Skeletal muscle satellite cell (primary cell): ENCODE results near the gene AOPEP.
"Not testable (repeated sequence)": the region's sequence is repeated elsewhere in the genome, so short reads cannot be mapped to it uniquely, and the experiment has no call there.

Experiments used
- H3K27me3 ChIP-seq: 2 replicates; pipeline ENCODE4 v1.7.0; 2013; ENCODE audit warnings: low read length; ENCODE audit not compliant: control insufficient read depth, insufficient read depth
- H3K36me3 ChIP-seq: 2 replicates; pipeline ENCODE4 v1.7.0; 2013; ENCODE audit warnings: mild to moderate bottlenecking, control low read depth, low read length; ENCODE audit not compliant: insufficient read depth
- H3K4me1 ChIP-seq: 2 replicates; pipeline ENCODE4 v1.7.0; 2013; ENCODE audit warnings: low read length; ENCODE audit not compliant: control insufficient read depth, insufficient read depth
- H3K4me2 ChIP-seq: 2 replicates; pipeline ENCODE4 v1.7.0; 2013; ENCODE audit warnings: mild to moderate bottlenecking, low read length
- H3K4me3 ChIP-seq: 2 replicates; pipeline ENCODE4 v1.7.0; 2013; ENCODE audit warnings: low read length
- H3K9ac ChIP-seq: 2 replicates; pipeline ENCODE4 v1.7.0; 2013; ENCODE audit warnings: mild to moderate bottlenecking, low read depth, low read length, moderate library complexity
- H3K9me3 ChIP-seq: replicated peaks from 2 replicates; pipeline ENCODE4 v1.7.0; 2013; ENCODE audit warnings: mild to moderate bottlenecking, control low read depth, low read length

AOPEP gene

DNA sequence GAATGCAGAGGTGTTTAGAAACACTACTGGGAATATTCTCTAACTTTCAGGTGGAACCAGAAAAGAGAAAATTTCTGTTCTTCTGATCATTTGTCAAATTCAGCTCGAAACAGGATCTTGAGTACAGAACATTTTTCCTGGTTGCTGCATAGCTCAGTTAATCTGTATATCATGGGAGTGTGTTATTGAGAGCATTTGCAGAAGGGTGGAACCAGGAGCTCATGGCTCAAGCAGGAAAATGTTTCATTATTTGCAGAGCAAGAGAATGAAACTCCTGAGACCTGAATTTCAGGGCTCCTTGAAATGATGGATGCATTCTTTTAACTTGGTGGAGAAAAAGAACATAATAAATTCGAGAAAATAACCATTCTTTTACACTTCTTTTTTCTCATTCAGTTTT, 97.9 kb downstream of the AOPEP start:
- peaks cover 7% of the 10 kb centered on the region for H3K36me3 ChIP-seq
- H3K4me1 ChIP-seq: peaks cover 57% of the 10 kb centered on the region
- no peaks in the 10 kb centered on the region for H3K9me3 ChIP-seq
- no peak overlapping the region for H3K4me3 ChIP-seq
- no peak overlapping the region for H3K4me2 ChIP-seq
- no peaks in the 10 kb centered on the region for H3K27me3 ChIP-seq
- no peak overlapping the region for H3K9ac ChIP-seq

DNA sequence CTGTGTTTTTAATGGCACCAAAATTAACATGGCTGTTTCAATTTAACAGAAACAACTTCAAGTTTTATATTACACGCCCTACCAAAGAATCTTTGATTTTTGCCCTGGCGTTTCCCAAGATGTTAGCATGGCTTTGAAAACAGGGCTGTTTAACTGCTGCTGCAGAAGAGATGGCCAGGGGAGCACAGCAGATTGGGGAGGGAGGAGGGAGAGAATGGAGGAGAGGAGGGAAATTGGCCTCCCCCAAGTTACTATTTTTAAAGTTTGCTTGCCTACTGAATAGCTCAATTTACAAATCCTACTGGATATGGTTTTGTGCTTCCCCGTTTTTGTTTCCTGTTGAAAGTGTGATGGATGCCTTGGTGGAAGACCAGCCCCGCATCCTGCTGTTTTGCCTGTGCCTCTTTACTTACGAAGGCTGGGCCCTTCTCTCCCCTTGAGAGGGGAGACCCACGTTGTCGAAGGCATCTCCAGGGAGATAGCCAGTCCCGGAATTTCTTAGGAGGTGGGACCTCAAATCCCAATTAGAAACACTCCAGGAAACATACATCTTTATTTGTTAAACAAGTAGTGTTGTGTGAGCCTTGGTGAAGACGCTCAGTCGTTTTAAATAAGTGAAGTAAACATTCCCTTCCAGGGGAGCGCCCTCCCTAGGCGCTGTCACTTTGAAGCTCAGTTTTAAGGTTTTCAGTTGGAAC, 98.6 kb downstream of the AOPEP start:
- Histone ChIP-seq H3K4me1 (peaks cover 60% of the 10 kb centered on the region), H3K9ac (peak overlapping the region; percentile 18), H3K36me3 (peaks cover 6% of the 10 kb centered on the region), H3K9me3 (no peaks in the 10 kb centered on the region), H3K4me2 (no peak overlapping the region), H3K27me3 (no peaks in the 10 kb centered on the region), H3K4me3 (no peak overlapping the region)

DNA sequence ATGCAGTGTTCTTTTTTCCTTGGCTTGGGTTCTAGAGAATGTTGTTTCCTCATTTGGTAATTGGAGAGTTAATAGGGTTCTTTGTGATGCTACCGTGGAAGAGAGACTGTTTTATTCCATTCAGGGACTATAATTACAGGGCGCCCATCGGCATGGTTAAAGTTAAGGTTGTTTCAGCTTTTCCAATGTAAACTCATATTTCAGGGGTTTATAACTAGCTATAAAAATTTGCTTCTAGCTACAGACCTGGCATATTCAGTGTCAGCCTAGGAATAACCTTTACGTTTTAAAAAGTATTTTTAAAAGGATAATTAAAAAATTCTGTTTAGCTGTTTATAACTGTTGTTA, 99.1 kb downstream of the AOPEP start:
- H3K27me3 ChIP-seq: no peaks in the 10 kb centered on the region
- peaks cover 6% of the 10 kb centered on the region for H3K36me3 ChIP-seq
- H3K4me3 ChIP-seq: no peak overlapping the region
- no peak overlapping the region for H3K4me2 ChIP-seq
- H3K9ac ChIP-seq: peak overlapping the region; percentile 18
- H3K9me3 ChIP-seq: no peaks in the 10 kb centered on the region
- peaks cover 60% of the 10 kb centered on the region for H3K4me1 ChIP-seq

DNA sequence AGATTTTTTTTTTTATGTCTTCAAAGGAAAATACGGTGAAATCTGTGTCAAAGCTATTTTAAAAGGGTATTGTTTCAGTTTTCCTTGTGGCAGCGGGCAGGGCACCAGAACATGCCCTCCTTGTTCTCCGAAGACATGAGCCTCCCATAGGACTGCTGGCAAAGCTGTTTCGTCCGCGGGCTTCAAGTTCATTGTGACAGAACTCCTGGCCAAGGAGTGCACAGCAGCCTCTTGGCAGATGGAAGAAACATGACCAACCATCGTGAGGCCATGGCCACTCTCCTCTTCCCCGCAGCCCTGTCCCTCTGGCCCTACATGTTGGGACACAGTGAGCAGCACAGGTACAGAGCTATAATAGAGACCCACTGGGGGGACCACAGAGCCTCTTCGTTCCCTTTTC, 99.5 kb downstream of the AOPEP start:
- Histone ChIP-seq H3K27me3 (no peaks in the 10 kb centered on the region), H3K9me3 (no peaks in the 10 kb centered on the region), H3K4me1 (peaks cover 60% of the 10 kb centered on the region), H3K4me2 (no peak overlapping the region), H3K36me3 (peaks cover 6% of the 10 kb centered on the region), H3K4me3 (no peak overlapping the region), H3K9ac (no peak overlapping the region)

DNA sequence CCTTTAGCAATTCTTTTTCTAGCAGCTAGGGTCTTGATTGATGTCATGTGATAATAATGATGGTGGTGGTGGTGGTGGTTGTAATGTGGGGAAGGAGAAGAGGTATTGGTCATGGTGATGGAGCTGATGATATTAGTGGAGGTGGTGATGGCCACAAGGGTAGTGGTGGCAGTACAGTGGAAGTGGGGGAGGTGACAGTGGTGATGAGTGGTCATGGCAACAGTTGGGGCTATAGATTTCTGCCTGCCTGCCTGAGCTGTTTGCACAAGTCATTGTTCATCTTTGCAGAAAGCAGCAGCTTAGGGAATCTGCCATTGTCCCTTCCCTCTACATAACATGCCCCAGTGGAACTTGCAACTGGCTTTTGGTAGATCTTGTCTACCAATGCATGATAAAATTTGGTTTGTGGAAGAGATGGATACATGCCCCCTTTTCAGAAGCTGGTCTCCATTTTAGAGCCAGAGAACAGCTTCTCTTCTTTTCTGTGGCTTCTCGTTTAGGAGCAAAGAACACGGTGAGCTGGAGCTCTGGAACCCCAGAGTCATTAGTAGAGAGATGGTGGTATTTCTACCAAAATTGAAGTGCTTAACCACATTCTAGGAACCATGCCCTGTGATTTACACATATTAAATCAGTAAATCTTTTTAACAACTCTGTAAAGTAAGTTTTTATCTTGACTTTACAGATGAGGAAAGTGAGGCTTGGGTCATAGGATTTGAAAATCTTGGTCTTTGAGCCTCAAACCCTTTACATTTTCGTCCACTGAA, 100.3 kb downstream of the AOPEP start:
- H3K27me3 ChIP-seq: no peaks in the 10 kb centered on the region
- H3K4me1 ChIP-seq: peaks cover 58% of the 10 kb centered on the region
- H3K36me3 ChIP-seq: peaks cover 6% of the 10 kb centered on the region
- H3K9me3 ChIP-seq: no peaks in the 10 kb centered on the region
- peak overlapping the region; percentile 50 for H3K9ac ChIP-seq
- no peak overlapping the region for H3K4me2 ChIP-seq
- H3K4me3 ChIP-seq: no peak overlapping the region

DNA sequence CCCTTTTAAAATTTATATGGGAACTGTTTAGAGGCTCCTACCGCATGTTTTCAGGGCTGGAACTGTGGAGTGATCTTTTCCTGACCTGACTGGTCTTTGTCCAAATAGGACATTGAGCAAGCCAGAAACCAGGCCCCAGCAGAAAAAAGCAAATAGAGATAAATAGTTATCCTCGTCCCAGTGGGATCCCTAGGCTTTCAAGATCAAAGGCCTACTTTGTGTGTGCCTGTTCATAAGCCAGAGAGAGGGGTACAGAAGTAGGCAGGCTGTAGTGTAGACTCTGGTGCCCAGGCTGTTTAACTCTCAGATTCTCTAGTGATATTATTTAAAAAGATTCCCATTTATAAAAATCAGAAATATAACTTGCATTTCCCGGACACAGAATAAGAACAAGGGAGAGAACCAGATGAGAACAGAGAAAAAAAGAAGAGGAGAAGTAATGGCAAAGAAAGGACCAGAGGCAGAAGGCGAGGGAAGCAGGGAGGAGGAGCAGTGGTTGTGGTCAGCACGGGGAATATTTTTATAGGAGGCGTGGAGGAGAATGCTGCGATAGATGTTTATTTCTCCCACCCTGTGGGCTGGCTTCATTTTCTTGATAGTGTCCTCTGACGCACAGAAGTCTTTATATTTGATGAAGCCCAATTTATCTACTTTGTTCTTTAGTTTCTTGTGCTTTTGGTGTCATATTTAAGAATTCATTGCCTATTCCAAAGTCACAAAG, 101.2 kb downstream of the AOPEP start:
- Histone ChIP-seq H3K4me3 (no peak overlapping the region), H3K4me2 (peak overlapping the region; percentile 12), H3K9ac (peak overlapping the region; percentile 50), H3K9me3 (no peaks in the 10 kb centered on the region), H3K36me3 (peaks cover 6% of the 10 kb centered on the region), H3K27me3 (no peaks in the 10 kb centered on the region), H3K4me1 (peaks cover 54% of the 10 kb centered on the region)

DNA sequence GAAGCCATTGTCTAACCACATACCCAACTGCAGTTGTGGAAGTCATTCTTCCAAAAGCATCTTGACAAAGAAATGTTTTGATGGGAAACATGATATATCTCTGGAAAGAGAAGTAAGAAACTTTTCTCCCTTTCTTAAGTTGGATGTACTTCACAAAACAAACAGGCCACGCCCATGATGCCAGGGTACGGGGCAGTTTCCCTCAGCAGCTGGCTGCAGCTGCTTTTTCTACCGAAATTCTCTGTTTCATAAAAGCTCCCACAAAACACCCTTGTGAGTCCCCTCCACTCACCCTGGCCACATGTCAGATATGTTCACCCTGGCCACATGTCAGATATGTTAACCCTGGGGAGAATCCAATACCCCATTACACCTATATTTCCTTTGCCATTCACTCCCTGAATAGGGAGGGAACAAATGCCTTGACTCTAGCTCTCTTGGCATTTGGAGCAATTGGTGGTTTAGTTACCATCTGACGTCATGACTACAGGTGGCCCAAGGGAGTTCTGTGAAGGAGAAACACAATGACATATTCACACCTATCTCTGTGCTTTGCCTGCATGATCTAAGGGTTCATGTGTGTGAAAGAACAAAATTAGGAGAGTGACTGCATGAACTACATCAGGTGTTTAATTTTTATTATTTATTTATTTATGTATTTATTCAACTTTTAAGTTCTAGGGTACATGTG, 103.0 kb downstream of the AOPEP start:
- Histone ChIP-seq H3K4me1 (peaks cover 49% of the 10 kb centered on the region), H3K4me2 (no peak overlapping the region), H3K4me3 (no peak overlapping the region), H3K9me3 (no peaks in the 10 kb centered on the region), H3K27me3 (no peaks in the 10 kb centered on the region), H3K9ac (no peak overlapping the region), H3K36me3 (peaks cover 6% of the 10 kb centered on the region)

DNA sequence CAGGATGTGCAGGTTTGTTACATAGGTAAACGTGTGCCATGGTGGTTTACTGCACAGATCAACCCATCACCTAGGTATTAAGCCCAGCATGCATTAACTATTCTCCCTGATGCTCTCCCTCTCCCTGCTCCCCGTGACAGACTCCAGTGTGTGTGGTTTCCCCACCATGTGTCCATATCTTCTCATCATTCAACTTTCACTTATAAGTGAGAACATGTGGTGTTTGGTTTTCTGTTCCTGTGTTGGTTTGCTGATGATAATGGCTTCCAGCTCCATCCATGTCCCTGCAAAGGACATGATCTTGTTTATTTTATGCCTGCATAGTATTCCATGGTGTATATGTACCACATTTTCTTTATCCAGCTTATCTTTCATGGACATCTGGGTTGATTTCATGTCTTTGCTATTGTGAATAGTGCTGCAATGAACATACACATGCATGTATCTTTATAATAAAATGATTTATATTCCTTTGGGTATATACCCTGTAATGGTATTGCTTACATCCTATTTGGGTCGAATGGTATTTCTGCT, 103.6 kb downstream of the AOPEP start:
- not testable (repeated sequence) for H3K4me3 ChIP-seq

DNA sequence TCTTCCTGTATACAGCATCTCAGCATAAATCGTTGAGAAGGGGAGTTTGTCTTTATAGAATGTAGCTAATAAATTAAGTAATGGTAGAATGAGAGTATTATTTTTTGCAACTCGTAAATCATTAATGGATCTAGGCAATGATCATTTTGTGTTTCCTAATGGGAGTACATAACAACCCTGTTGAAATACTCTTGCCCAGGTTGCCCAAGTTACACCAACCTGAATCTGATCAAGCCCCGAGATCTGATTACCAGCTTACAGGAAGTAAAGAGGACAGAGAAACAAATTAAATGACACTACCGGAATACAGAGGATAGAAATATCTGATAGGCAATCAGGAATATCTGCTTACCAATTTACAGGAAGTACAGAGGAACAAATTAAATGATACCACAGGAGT, 107.3 kb downstream of the AOPEP start:
- no peaks in the 10 kb centered on the region for H3K9me3 ChIP-seq
- H3K36me3 ChIP-seq: no peaks in the 10 kb centered on the region
- peaks cover 14% of the 10 kb centered on the region for H3K4me1 ChIP-seq
- H3K4me2 ChIP-seq: no peak overlapping the region
- no peaks in the 10 kb centered on the region for H3K27me3 ChIP-seq
- H3K4me3 ChIP-seq: no peak overlapping the region
- H3K9ac ChIP-seq: no peak overlapping the region

More for the DNA sequence above, 103.6 kb downstream of the AOPEP start:
- H3K9me3 ChIP-seq, H3K27me3 ChIP-seq, H3K9ac ChIP-seq, H3K36me3 ChIP-seq, H3K4me2 ChIP-seq: not testable (repeated sequence)
- H3K4me1 ChIP-seq: peaks cover 44% of the 10 kb centered on the region

DNA sequence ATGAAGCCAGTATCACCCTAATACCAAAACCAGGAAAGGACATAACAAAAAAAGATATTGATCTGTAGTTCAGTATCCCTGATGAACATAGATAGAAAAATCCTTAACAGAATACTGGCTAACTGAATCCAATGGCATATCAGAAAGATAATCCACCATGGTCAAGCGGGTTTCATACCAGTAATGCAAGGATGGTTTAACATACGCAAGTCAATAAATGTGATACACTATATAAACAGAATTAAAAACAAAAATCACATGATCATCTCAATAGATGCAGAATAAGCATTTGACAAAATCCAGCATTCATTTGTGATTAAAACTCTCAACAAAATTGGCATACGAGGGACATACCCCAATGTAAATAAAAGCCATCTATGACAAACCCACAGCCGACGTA, 110.9 kb downstream of the AOPEP start:
- H3K9me3 ChIP-seq: peaks cover 6% of the 10 kb centered on the region
- no peaks in the 10 kb centered on the region for H3K27me3 ChIP-seq
- H3K4me2 ChIP-seq: no peak overlapping the region
- no peak overlapping the region for H3K4me3 ChIP-seq
- H3K4me1 ChIP-seq: no peaks in the 10 kb centered on the region
- H3K36me3 ChIP-seq: no peaks in the 10 kb centered on the region
- no peak overlapping the region for H3K9ac ChIP-seq

DNA sequence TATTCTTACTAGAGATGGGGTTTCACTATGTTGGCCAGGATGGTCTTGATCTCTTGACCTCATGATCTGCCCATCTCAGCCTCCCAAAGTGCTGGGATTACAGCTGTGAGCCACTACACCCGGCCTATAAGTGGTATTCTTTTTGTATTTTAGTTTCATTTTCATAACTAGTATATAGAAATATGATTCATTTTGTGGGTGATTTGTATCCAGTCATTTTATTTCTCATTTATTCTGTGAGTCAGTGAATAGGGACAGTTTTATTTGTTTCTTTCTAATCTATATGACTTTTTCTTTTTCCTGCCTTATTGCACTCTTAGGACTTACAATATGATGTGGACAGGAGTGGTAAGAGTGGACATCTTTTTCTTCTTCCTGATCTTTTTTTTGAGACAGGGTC, 112.9 kb downstream of the AOPEP start:
- H3K4me3 ChIP-seq: no peak overlapping the region
- H3K9me3 ChIP-seq: peaks cover 6% of the 10 kb centered on the region
- H3K36me3 ChIP-seq: no peaks in the 10 kb centered on the region
- H3K4me1 ChIP-seq: no peaks in the 10 kb centered on the region
- H3K9ac ChIP-seq: no peak overlapping the region
- H3K27me3 ChIP-seq: no peaks in the 10 kb centered on the region
- no peak overlapping the region for H3K4me2 ChIP-seq
